Mesodermal cell (in vitro differentiated cells): ENCODE data around the gene GDAP1L1.
"Not testable (repeated sequence)": the region's sequence is repeated elsewhere in the genome, so short reads cannot be mapped to it uniquely, and the experiment has no call there.

Experiments used
- H3K27ac ChIP-seq: 2 replicates; pipeline ENCODE4 v1.7.0; 2013; ENCODE audit warnings: mild to moderate bottlenecking, low read depth, low read length, moderate library complexity; ENCODE audit not compliant: severe bottlenecking
- H3K36me3 ChIP-seq: 2 replicates; pipeline ENCODE4 v1.7.1; 2013; ENCODE audit warnings: mild to moderate bottlenecking, low read length, moderate library complexity; ENCODE audit not compliant: control insufficient read depth, insufficient read depth
- H3K4me1 ChIP-seq: one replicate; pipeline ENCODE4 v1.7.1; 2013; ENCODE audit warnings: mild to moderate bottlenecking, low read length; ENCODE audit not compliant: insufficient read depth, control insufficient read depth, poor library complexity, severe bottlenecking
- H3K4me3 ChIP-seq: 2 replicates; pipeline ENCODE4 v1.7.0; 2013; ENCODE audit warnings: low read length, control low read depth, mild to moderate bottlenecking; ENCODE audit not compliant: insufficient read depth, poor library complexity, severe bottlenecking; ENCODE audit errors: extremely low read depth
- H3K9me3 ChIP-seq: 2 replicates; pipeline ENCODE4 v1.7.1; 2013; ENCODE audit warnings: mild to moderate bottlenecking, low read length, moderate library complexity; ENCODE audit not compliant: control insufficient read depth
- WGBS, 2 experiments: methylation state at CpG; one replicate each; pipeline ENCODE4 v1.1.5; 2013; ENCODE audit warnings: missing lambda C conversion rate in 2 of 2; ENCODE audit not compliant: insufficient coverage in 2 of 2; 5-methylcytosine and 5-hydroxymethylcytosine counted together

Gene GDAP1L1

DNA sequence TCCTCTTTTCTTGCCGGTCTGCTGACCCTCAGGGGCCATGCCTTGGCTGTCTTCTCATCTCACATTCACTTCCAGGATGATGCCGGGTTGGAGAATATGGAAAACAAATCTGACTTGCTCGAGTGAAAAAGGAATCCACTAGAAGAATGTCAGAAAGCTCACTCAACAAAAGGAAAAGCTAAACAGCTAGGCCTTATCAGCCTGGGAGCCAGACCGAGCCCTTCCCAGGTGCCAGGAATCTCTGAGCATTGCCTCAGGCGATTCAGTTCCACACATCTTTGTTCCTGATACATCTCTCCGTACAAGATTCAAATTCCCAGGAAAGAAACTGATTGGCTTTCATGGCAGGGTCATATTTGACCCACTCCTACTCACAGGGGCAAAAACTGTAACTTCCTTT lies 27.3 kb upstream of the GDAP1L1 start:
- H3K9me3 ChIP-seq: no peaks in the 10 kb centered on the region
- peak overlapping the region; percentile 55 for H3K27ac ChIP-seq
- H3K4me3 ChIP-seq: no peak overlapping the region
- H3K4me1 ChIP-seq: peaks cover 11% of the 10 kb centered on the region
- 64 to 75% methylated on average over 4 to 5 of the region's 6 CpGs for WGBS, 2 experiments
- H3K36me3 ChIP-seq: no peaks in the 10 kb centered on the region

GRCh38 chr20:44221368-44221954 lies 25.6 kb upstream of the GDAP1L1 start:
- WGBS, 2 experiments: 88% methylated on average over 1 of the region's 3 CpGs; no CpG with 5 or more reads in 1 of the 2 experiments
- Histone ChIP-seq H3K27ac (no peak overlapping the region), H3K4me1 (peaks cover 11% of the 10 kb centered on the region), H3K36me3 (no peaks in the 10 kb centered on the region), H3K9me3 (no peaks in the 10 kb centered on the region), H3K4me3 (no peak overlapping the region)

GRCh38 chr20:44222027-44222426 lies 25.1 kb upstream of the GDAP1L1 start:
- no peak overlapping the region for H3K4me3 ChIP-seq
- H3K4me1 ChIP-seq: peaks cover 11% of the 10 kb centered on the region
- no peaks in the 10 kb centered on the region for H3K36me3 ChIP-seq
- 96 to 97% methylated on average over 4 to 5 of the region's 5 CpGs for WGBS, 2 experiments
- H3K27ac ChIP-seq: no peak overlapping the region
- no peaks in the 10 kb centered on the region for H3K9me3 ChIP-seq

DNA sequence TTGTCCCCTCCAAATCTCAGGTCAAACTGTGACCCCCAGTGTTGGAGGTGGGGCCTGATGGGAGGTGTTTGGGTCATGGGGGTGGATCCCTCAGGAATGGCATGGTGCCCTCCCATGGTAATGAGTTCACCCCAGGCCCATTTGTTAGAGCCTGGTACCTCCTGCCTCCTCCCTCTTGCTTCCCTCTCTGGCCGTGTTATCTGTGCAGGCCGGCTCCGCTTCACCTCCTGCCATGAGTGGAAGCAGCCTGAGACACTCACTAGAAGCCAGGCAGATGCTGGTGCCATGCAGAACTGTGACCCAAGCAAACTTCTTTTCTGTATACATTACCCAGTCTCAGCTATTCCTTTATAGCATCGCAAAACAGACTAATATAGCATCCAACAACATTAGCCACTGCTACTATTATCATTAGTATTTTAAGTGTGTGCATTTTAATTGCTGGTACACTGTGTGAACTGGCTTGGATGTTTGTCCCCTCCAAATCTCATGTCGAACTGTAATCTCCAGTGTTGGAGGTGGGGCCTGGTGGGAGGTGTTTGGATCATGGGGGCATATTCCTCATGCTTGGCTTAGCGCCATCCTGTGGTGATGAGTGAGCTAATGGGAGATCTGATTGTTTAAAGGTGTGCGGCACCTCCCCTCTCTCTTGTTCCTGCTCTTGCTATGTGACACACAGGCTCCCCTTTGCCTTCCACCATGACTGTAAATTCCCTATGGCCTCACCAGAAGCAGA lies 24.3 kb upstream of the GDAP1L1 start:
- no peak overlapping the region for H3K27ac ChIP-seq
- H3K4me3 ChIP-seq: no peak overlapping the region
- peaks cover 6% of the 10 kb centered on the region for H3K4me1 ChIP-seq
- H3K9me3 ChIP-seq: no peaks in the 10 kb centered on the region
- H3K36me3 ChIP-seq: no peaks in the 10 kb centered on the region
- 75 to 90% methylated on average over 3 to 5 of the region's 7 CpGs for WGBS, 2 experiments

DNA sequence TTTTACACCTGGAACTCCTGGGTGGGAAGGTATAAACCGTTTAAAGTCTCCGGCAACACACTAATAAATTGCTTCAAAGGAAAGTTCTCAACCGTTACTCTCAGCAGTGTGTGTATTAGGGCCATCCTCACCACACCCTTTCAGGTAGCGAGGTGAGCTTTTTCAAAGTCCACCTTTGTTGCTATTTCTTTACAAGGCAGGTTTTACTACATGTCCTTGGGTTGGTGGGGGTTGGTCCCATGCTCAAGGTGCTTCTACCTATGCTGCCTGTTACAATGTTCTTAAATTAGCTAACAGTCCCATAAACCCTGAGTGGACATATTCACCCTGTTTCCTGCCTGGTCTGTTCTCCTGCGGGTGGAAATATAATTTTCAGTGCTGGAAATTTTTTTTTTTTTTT lies 23.4 kb upstream of the GDAP1L1 start:
- no peak overlapping the region for H3K4me3 ChIP-seq
- 90 to 100% methylated on average over 3 to 5 of the region's 5 CpGs for WGBS, 2 experiments
- H3K27ac ChIP-seq: no peak overlapping the region
- H3K4me1 ChIP-seq: peaks cover 4% of the 10 kb centered on the region
- H3K9me3 ChIP-seq: no peaks in the 10 kb centered on the region
- no peaks in the 10 kb centered on the region for H3K36me3 ChIP-seq

- Histone ChIP-seq H3K4me3 (no peak overlapping the region), H3K36me3 (no peaks in the 10 kb centered on the region)
- WGBS, 2 experiments: 88 to 95% methylated on average over 5 of the region's 5 CpGs
These were observed 22.5 kb upstream of the GDAP1L1 start for GRCh38 chr20:44224637-44225036.

DNA sequence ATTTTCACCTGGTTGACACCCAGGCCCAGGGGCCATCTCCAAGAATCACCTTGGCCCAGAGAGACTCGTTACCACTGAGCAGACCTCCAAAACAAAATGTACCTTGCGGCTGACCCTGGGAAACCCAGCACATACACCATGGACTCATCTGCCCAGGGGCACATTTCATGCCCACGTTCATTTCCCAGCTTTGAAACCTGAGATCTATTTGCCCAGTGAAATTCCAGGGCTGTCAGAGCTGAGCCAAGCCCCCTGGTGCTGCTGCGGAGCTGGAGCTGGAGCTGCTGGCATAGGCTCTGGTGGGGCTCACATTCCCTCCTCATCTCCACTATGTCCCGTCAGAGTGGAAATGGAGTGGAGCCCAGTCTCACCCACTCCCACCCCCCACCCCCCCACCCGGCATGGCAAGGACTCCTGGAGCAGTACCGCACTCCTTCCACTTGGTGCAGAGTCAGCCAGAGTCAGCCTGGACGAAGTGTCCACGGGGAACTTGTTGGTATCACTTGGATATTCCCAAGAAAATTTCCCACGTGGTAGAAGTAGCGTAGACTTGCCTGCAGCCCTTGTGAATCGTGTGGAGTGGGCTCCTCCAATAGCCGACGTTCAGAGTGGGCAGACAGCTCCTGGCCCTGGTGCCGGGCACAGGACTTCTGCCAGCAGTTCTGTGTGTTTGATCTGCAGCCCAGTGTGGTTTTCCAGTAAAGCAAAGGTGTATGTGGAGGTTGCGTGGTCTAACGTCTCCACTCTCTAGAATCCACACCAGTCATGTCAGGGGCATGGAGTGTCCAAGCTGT lies 18.4 kb upstream of the GDAP1L1 start:
- Histone ChIP-seq H3K27ac (no peak overlapping the region), H3K4me3 (no peak overlapping the region), H3K9me3 (no peaks in the 10 kb centered on the region), H3K4me1 (peaks cover 3% of the 10 kb centered on the region), H3K36me3 (no peaks in the 10 kb centered on the region)
- 77 to 78% methylated on average over 13 to 14 of the region's 17 CpGs for WGBS, 2 experiments

More at GRCh38 chr20:44224637-44225036, 22.5 kb upstream of the GDAP1L1 start:
- H3K4me1 ChIP-seq: no peaks in the 10 kb centered on the region
- no peaks in the 10 kb centered on the region for H3K9me3 ChIP-seq
- no peak overlapping the region for H3K27ac ChIP-seq

DNA sequence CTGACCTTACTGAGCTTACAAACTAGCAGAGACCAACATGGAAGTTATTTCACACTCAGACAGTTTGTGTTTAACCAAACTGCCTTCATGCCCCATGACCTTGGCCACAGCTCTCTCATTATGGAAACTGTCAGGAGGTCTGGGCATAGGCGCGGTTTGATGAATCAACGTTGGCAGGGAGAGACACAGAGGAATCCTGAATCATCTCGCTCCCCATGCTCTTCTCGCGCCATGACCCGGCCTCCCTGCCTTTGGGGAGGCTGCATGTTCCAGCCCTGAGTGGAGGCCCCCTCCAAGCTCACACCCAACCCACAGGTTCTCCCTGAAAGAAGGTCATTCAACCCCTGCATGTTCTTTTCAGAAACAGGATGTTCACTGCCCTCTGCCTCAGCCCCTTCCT lies 15.9 kb upstream of the GDAP1L1 start:
- H3K4me1 ChIP-seq: peaks cover 3% of the 10 kb centered on the region
- no peak overlapping the region for H3K27ac ChIP-seq
- H3K4me3 ChIP-seq: no peak overlapping the region
- no peaks in the 10 kb centered on the region for H3K9me3 ChIP-seq
- H3K36me3 ChIP-seq: no peaks in the 10 kb centered on the region
- whole genome bisulfite sequencing, 2 experiments: 81 to 85% methylated on average over 7 of the region's 7 CpGs

DNA sequence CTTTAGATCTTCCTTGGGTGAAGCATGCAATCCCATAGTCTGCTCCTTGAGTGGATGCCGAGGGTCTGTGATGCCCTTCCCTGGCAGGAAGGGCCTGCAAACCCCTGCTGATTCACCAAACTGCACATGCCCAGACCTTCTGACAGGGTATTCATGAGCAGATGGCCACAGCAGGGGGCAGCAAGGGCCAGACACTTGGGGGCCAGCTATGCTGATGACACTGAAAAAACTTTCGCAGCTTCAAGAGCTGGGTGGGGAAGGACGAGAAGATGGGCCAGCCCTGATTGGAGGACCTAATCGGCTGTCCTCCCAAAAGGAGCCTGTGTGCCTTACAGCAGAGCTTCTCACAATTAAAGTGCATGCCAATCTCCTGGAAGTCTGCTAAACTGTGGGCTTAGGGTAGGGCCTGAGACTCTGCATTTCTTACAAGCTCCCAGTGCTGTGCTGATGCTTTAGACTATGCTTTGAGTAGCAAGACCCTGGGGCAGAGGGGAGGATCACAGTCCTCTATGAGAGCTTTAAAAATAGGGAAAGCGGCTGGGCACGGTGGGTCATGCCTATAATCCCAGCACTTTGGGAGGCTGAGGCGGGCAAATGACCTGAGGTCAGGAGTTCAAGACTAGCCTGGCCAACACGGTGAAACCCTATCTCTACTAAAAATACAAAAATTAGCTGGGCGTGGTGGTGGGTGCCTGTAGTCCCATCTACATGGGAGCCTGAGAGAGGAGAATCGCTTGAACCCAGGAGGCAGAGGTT lies 15.2 kb upstream of the GDAP1L1 start:
- H3K4me1 ChIP-seq: peaks cover 3% of the 10 kb centered on the region
- 33 to 54% methylated on average over 5 to 7 of the region's 10 CpGs for WGBS, 2 experiments
- no peaks in the 10 kb centered on the region for H3K9me3 ChIP-seq
- H3K36me3 ChIP-seq: no peaks in the 10 kb centered on the region
- H3K4me3 ChIP-seq: no peak overlapping the region
- no peak overlapping the region for H3K27ac ChIP-seq

- H3K4me3 ChIP-seq, H3K4me1 ChIP-seq, H3K9me3 ChIP-seq, H3K36me3 ChIP-seq, H3K27ac ChIP-seq: not testable (repeated sequence)
- 100% methylated on average over 2 of the region's 4 CpGs; no CpG with 5 or more reads in 1 of the 2 experiments for WGBS, 2 experiments
These were observed 14.6 kb upstream of the GDAP1L1 start for GRCh38 chr20:44232469-44232856.
